Measurements from ENCODE around the gene CREB3L2.

DNA sequence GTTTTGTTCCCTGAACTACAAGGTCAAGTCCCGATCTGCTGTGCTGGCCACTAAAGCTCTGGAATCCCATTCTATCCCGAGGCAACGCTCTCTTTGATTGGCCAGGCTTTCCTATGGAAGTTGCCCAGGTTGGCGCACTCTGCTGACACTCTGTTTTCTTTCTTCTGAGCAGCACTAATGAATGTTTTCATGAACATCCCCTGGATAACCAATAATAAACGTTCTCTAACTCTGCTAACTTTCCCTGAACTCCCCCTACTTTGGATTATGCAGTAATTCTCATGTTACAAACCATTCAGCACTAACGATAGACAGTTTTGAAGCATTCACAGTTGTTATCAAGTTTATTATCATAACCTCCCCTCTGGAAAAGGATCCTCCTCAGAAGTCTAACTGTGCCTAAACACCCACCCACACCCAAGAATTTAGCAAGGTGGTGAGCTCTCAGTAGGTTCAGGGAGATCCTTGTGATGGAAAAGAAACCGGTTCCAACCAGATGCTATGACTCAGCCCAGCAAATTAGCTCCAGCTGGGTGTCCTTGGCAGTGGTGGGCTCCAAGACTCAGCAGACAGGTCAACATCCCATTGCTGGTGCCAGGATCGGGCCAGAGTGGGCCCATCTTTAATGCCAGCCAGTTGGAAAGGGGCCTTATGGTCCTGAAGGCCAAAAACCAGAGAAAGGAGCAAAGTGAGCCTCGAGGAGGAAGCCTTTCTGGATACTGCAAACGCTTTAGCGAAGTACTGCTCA lies 68.4 kb downstream of the CREB3L2 start:
- TF ChIP-seq, protein P1, sequence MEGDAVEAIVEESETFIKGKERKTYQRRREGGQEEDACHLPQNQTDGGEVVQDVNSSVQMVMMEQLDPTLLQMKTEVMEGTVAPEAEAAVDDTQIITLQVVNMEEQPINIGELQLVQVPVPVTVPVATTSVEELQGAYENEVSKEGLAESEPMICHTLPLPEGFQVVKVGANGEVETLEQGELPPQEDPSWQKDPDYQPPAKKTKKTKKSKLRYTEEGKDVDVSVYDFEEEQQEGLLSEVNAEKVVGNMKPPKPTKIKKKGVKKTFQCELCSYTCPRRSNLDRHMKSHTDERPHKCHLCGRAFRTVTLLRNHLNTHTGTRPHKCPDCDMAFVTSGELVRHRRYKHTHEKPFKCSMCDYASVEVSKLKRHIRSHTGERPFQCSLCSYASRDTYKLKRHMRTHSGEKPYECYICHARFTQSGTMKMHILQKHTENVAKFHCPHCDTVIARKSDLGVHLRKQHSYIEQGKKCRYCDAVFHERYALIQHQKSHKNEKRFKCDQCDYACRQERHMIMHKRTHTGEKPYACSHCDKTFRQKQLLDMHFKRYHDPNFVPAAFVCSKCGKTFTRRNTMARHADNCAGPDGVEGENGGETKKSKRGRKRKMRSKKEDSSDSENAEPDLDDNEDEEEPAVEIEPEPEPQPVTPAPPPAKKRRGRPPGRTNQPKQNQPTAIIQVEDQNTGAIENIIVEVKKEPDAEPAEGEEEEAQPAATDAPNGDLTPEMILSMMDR (IDR thresholded peaks at IDR 0.05; ENCODE audit: poor library complexity): no peak
- TF ChIP-seq EZH2 (IDR thresholded peaks at IDR 0.05; ENCODE audit: borderline replicate concordance) (no peak), EZH2phosphoT487 (IDR thresholded peaks at IDR 0.05; ENCODE audit: low read depth, severe bottlenecking, unreplicated experiment) (no peak)

Data from hepatocyte (in vitro differentiated cells).